GM19468 (cell line): ENCODE data around the gene UGGT2.
"Not testable (repeated sequence)": the region's sequence is repeated elsewhere in the genome, so short reads cannot be mapped to it uniquely, and the experiment has no call there.

Experiments
- ATAC-seq: cut with Tn5 transposase; IDR thresholded peaks from one replicate; pipeline ENCODE4 v1.9.1; 2021; ENCODE audit warnings: mild to moderate bottlenecking, moderate library complexity, moderate number of reproducible peaks; ENCODE audit not compliant: unreplicated experiment; ENCODE audit errors: extremely low read depth

UGGT2 gene

GRCh38 chr13:96051491-96051890 is 1.7 kb downstream of the UGGT2 start:
- not testable (repeated sequence) for ATAC-seq

- not testable (repeated sequence) for ATAC-seq
Measured at GRCh38 chr13:96050955-96051354, 2.2 kb downstream of the UGGT2 start.

- ATAC-seq, result not testable (repeated sequence)
Measured at GRCh38 chr13:96046449-96047126, 6.6 kb downstream of the UGGT2 start.

GRCh38 chr13:96044238-96044637 is 9.0 kb downstream of the UGGT2 start:
- ATAC-seq, result no peak

- no peak for ATAC-seq
Measured at GRCh38 chr13:96041326-96042110, 11.7 kb downstream of the UGGT2 start.

- no peak for ATAC-seq
Measured at GRCh38 chr13:96036515-96036914, 16.7 kb downstream of the UGGT2 start.

GRCh38 chr13:96034662-96035061 is 18.5 kb downstream of the UGGT2 start:
- no peak for ATAC-seq

- ATAC-seq, result no peak
Measured at GRCh38 chr13:96033220-96034015, 19.8 kb downstream of the UGGT2 start.

- ATAC-seq, result no peak
Measured at GRCh38 chr13:96032717-96033116, 20.5 kb downstream of the UGGT2 start.

- no peak for ATAC-seq
Measured at GRCh38 chr13:96029002-96029401, 24.2 kb downstream of the UGGT2 start.

- no peak for ATAC-seq
Measured at GRCh38 chr13:96027496-96027895, 25.7 kb downstream of the UGGT2 start.

- ATAC-seq, result no peak
Measured at GRCh38 chr13:96025283-96025682, 27.9 kb downstream of the UGGT2 start.

- ATAC-seq, result no peak
Measured at GRCh38 chr13:96020931-96021330, 32.3 kb downstream of the UGGT2 start.

- peak; percentile 55 for ATAC-seq
Measured at GRCh38 chr13:96020155-96020575, 33.0 kb downstream of the UGGT2 start.

GRCh38 chr13:96018135-96018534 is 35.1 kb downstream of the UGGT2 start:
- ATAC-seq, result no peak

- ATAC-seq, result no peak
Measured at GRCh38 chr13:96011291-96011872, 41.8 kb downstream of the UGGT2 start.

GRCh38 chr13:96003304-96003703 is 49.9 kb downstream of the UGGT2 start:
- no peak for ATAC-seq

- no peak for ATAC-seq
Measured at GRCh38 chr13:96002322-96003131, 50.7 kb downstream of the UGGT2 start.

GRCh38 chr13:96000069-96000468 is 53.1 kb downstream of the UGGT2 start:
- ATAC-seq, result no peak

- no peak for ATAC-seq
Measured at GRCh38 chr13:95987841-95988240, 65.4 kb downstream of the UGGT2 start.
